ENCODE measurements around the gene CFAP251.
"Not testable (repeated sequence)": the region's sequence is repeated elsewhere in the genome, so short reads cannot be mapped to it uniquely, and the experiment has no call there.

CFAP251 gene

GRCh38 chr12:121976950-121977349 lies 58.6 kb downstream of the CFAP251 start:
- no peak for DNase-seq

- DNase-seq: no peak
These were observed 61.9 kb downstream of the CFAP251 start for GRCh38 chr12:121980191-121980891.

DNA sequence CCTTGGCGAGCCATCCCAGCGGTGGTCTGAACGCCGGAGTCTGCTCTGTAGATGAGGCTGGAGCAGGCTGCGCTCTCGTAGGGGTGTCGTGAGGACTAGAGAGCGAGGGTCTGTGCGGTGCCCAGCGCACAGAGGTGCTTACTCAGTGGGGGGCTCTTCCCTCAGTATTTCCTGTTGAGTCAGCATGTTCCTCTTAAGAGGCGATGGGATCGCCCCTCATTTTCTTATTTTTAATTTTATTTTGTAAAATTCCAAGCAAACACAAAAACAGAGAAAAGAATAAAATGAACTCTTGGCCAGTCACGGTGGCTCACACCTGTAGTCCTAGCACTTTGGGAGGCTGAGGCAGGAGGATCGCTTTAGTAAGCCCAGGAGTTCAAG lies 62.5 kb downstream of the CFAP251 start:
- DNase-seq: no peak

DNA sequence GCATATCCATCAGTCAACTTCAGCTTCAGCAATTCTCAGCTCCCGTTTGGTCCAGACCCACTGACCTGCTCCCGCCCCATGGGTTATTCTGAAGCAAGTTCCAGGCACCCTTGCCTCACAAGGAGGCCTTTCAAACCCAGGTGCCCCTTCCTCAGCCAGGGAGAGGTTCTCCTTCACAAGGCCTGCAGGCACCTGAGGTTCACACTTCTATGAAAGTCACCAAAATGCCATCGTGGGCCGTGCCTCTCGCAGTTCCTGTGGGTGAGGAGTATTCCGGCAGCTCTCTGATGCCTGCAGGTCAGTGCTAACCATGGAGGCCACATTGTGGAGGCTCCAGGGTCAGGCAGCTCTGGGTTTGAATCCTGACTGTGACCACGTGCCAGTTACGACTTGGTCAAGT lies 63.1 kb downstream of the CFAP251 start:
- no peak for DNase-seq

DNA sequence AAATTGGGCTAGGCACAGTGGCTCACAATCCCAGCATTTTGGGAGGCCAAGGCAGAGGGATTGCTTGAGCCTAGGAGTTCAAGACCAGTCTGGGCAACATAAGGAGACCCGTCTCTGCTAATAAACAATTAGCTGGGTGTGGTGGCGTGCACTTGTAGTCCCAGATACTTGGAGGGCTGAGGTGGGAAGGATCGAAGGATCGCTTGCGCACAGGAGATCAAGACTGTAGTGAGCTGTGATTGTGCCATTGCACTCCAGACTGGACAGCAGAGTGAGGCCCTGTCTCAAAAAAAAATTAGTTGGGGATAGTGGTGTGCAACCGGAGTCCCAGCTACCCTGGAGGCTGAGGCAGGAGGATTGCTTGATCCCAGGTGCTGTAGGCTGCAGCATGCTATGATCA lies 64.6 kb downstream of the CFAP251 start:
- no peak for DNase-seq

DNA sequence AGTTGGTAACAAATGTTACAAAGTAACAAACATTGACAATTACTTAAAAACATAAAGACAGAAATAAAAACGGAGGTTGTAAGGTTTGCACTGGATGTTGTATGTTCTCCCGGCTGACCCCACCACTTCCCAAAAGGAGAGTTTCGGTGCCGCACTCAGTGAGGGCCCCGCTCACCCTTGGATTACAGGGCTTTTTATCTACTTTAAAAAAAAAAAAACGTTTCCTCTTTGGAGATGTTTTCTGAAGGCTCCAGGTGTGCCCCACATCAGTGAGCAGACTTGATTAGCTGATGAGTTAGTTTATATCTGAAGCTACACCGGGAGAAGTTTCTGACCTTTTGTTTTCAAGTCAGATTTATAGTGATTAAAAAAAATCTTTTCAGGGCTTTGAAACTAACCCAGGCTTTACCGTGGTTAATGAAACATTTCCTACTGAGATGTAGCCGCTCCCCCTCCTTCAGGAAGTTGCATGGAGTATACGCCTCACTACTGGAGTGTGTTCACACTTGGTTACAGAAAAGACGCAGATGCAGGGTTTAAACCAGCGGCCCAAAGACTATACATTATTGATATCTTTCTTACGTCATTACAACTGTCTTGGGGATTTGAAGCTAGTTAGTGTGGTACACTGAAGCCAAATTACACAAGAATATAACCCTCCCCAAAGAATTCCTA lies 65.3 kb downstream of the CFAP251 start:
- no peak for DNase-seq

- DNase-seq: no peak
These were observed 68.3 kb downstream of the CFAP251 start for GRCh38 chr12:121986489-121987245.

DNA sequence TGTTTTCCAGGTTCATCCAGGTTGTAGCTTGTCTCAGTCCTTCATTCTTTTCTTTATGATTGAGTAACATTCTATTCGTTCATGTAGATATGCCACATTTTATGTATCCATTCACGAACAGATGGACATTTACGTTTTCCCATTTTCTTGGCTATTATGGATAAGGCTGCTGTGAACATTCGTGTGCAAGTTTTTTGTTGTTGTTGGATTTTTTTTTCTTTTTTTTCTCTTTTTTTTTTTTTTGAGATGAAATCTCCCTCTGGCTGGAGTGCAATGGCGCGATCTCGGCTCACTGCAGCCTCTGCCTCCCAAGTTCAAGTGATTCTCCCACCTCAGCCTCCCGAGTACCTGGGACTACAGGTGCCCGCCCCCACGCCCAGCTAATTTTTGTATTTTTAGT lies 70.1 kb downstream of the CFAP251 start:
- DNase-seq: not testable (repeated sequence)

GRCh38 chr12:121989276-121990113 lies 71.1 kb downstream of the CFAP251 start:
- DNase-seq: no peak

DNA sequence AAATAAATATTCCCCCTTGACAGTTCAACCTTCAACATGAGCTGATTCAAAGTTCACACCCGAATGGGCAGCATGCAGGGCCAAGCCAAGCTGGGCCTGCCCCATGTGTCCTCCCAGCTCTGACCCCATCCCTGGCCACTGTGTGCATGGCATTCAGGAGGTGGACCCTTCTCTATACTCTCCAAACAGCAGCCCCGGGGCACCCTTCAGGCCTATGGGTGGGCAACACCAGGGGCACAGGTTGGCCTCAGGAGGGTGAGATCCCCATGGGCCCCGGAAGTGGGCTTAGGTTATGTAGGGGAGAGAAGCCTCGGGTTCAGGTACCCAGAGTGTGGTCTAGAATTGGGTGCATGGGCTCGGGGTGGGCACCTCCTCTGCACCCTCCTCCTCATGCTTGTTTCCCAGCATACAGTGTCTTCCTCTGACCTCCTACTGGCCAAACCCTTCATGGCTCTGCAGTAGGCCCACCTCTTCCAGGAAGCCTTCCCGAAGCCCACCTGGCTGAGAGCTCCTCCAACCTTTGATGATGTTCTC lies 71.8 kb downstream of the CFAP251 start:
- DNase-seq: no peak

DNA sequence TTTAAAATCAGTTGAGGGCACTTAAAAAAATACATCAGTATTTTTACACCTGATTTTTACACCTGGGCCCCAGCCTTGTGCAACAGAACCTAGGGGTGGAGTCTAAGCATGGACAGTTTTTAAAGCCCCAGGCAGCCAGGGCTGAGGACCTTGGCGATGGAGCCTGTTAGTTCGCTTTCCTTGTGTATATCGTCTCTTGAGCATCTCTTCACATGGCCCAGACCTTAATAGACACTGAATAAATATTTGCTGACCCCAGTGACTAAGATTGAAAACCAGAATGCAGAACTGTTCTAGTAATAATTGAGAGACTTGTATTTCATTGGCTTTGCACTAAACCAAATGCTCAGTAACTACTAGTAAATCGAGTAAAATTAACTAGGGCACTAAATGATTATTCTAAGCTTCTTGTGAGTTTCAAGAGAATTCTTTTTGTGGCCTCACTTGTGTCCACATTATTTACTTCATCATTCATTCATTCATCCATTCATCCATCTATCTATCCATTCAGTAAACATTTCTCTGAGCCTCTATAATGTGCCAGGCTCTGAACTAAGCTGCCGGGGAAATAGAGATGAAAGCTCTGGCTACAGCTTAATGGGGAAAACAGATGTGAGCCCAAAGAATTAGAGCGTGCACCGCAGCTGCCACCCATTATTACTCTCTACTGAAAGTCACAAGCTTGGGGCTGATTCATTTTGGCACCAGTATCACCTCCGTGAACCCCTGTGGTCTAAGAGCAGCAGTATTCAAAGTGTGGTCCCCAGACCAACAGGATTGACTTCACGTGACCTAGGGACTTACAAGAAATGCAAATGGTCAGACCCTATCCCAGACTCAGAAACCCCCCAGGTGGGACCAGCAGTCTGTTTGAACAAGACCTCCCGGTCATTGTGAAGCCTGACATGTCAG lies 72.6 kb downstream of the CFAP251 start:
- no peak for DNase-seq

DNA sequence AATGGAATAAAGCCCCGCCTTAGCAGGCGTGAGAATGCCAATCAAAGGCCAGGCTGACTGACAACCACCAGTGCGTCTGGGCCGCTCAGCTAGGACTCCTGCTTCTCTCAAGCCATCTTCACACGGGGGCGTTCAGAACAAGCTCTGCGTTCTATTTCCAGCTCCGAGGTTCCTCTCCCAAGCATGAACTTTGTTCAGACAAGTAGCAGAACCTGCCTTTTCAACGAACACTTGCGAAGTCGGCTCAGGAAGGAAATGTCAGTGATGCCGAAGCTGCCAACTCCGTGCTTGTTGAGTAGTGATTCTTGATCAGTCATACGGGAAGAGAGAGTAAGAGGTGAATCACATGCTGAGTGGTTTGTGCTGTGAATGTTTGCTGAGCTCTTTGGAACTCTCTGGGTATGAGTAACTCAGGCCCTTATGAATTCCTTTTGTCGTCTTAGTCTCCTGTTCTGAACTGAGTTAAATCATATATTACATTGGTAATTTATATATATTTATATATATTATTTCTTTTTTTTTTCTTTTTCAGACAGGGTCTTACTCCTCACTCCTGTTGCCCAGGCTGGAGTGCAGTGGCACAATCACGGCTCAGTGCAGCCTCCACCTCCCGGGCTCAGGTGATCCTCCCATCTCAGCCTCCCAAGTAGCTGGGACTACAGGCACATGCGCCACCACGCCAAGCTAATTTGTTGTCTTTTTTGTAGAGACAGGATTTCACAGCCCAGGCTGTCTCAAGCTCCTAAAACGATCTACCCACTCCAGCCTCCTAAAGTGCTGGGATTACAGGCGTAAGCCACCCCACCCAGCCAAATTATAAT lies 73.9 kb downstream of the CFAP251 start:
- peak in 1 of 2 donors; percentile 4 for DNase-seq

GRCh38 chr12:121996050-121996944 lies 77.9 kb downstream of the CFAP251 start:
- no peak for DNase-seq

GRCh38 chr12:121996945-121997612 lies 78.7 kb downstream of the CFAP251 start:
- DNase-seq: no peak

GRCh38 chr12:122001466-122002209 lies 83.2 kb downstream of the CFAP251 start:
- peak; percentile 39 to 73 for DNase-seq

GRCh38 chr12:122003651-122004611 lies 85.5 kb downstream of the CFAP251 start:
- DNase-seq: no peak

GRCh38 chr12:122004633-122005071 lies 86.3 kb downstream of the CFAP251 start:
- no peak for DNase-seq

Measured in hippocampal formation (tissue), 2 donors.